ENCODE measurements around the gene ZBTB11. TPM values are rescaled to one million over a fixed set of nuclear protein-coding genes. Genes with fewer than 3 reads are reported as not detected.

ZBTB11 gene
- total and polyA plus RNA-seq, 2 of the 13 experiments (the other 11 are each of a cell fraction or from before 2014, with no cell fraction given): 5.9 to 18.1 TPM

DNA sequence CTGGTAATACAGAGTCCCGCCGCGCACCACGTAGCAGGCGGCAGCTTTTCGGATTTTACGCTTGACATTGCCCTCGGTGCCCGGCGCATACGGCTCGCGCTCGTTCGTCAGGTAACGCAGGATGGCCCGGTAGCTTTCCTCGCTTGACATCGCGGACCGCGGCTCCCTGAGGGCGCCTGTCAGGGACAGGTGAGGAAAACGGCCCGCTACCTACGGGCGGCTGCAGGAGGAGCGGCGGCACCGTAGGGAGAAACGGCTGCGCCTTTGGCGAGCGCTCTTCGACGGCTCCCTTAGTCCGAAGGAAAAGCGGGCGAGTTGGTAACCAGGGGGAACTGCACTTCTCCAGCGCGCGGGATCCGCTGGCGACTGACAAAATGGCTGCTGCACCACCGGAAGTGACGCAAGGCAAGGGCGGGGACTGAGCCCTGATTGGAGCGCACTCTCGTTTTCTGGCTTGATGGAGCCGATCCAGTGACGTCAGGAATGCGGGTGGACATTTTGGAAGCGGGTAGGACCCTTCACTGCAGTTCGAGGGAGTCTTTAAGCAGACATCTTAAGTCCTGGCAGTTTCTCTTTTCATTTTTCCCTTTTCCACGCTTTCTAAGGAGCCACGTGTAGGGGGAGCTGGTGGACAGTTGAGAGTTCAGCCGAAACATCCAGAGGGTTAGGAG is at the start of gene ZBTB11 (continued):
- TF ChIP-seq, protein P1, sequence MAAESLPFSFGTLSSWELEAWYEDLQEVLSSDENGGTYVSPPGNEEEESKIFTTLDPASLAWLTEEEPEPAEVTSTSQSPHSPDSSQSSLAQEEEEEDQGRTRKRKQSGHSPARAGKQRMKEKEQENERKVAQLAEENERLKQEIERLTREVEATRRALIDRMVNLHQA (CRISPR knock-in tag; IDR thresholded peaks at IDR 0.05): no peak
- TF ChIP-seq ZGPAT (CRISPR knock-in tag; IDR thresholded peaks at IDR 0.05) (peak; percentile 30; the same call in 1 of the 2 replicates), ZNF121 (CRISPR knock-in tag; IDR thresholded peaks at IDR 0.05) (no peak), ZXDC (CRISPR knock-in tag; IDR thresholded peaks at IDR 0.05) (no peak), ZBTB7A (CRISPR knock-in tag; IDR thresholded peaks at IDR 0.05) (no peak), ZKSCAN5 (CRISPR knock-in tag; IDR thresholded peaks at IDR 0.05) (no peak), RFX5 (IDR thresholded peaks at IDR 0.05; ENCODE audit: low read depth, low read length) (peak; percentile 74; the same call in 1 of the 2 replicates), HNRNPLL (IDR thresholded peaks at IDR 0.05; ENCODE audit: low read depth, low read length, poor library complexity, severe bottlenecking) (peak; percentile 32), ZSCAN9 (CRISPR knock-in tag; IDR thresholded peaks at IDR 0.05; ENCODE audit: borderline replicate concordance) (no peak), KLF12 (CRISPR knock-in tag; IDR thresholded peaks at IDR 0.05; ENCODE audit: borderline replicate concordance) (peak; percentile 82; the same call in 1 of the 2 replicates), FOSL1 (CRISPR knock-in tag; IDR thresholded peaks at IDR 0.05; ENCODE audit: borderline replicate concordance) (0 out of 2 replicates have a peak, but pooled peaks have one; percentile 5), TBX3 (IDR thresholded peaks at IDR 0.05; ENCODE audit: borderline replicate concordance) (no peak), RFX1 (IDR thresholded peaks at IDR 0.05) (no peak), TAF15 (IDR thresholded peaks at IDR 0.05; ENCODE audit: low read depth, low read length, poor library complexity, severe bottlenecking) (no peak), MYNN (CRISPR knock-in tag; IDR thresholded peaks at IDR 0.05; ENCODE audit: low read depth) (no peak; the same call in 1 of the 2 replicates), ZNF891 (CRISPR knock-in tag; IDR thresholded peaks at IDR 0.05) (peak; percentile 42; the same call in 1 of the 2 replicates), ZNF547 (CRISPR knock-in tag; IDR thresholded peaks at IDR 0.05) (peak; percentile 54; the same call in 1 of the 2 replicates)
- TF ChIP-seq, protein P2, sequence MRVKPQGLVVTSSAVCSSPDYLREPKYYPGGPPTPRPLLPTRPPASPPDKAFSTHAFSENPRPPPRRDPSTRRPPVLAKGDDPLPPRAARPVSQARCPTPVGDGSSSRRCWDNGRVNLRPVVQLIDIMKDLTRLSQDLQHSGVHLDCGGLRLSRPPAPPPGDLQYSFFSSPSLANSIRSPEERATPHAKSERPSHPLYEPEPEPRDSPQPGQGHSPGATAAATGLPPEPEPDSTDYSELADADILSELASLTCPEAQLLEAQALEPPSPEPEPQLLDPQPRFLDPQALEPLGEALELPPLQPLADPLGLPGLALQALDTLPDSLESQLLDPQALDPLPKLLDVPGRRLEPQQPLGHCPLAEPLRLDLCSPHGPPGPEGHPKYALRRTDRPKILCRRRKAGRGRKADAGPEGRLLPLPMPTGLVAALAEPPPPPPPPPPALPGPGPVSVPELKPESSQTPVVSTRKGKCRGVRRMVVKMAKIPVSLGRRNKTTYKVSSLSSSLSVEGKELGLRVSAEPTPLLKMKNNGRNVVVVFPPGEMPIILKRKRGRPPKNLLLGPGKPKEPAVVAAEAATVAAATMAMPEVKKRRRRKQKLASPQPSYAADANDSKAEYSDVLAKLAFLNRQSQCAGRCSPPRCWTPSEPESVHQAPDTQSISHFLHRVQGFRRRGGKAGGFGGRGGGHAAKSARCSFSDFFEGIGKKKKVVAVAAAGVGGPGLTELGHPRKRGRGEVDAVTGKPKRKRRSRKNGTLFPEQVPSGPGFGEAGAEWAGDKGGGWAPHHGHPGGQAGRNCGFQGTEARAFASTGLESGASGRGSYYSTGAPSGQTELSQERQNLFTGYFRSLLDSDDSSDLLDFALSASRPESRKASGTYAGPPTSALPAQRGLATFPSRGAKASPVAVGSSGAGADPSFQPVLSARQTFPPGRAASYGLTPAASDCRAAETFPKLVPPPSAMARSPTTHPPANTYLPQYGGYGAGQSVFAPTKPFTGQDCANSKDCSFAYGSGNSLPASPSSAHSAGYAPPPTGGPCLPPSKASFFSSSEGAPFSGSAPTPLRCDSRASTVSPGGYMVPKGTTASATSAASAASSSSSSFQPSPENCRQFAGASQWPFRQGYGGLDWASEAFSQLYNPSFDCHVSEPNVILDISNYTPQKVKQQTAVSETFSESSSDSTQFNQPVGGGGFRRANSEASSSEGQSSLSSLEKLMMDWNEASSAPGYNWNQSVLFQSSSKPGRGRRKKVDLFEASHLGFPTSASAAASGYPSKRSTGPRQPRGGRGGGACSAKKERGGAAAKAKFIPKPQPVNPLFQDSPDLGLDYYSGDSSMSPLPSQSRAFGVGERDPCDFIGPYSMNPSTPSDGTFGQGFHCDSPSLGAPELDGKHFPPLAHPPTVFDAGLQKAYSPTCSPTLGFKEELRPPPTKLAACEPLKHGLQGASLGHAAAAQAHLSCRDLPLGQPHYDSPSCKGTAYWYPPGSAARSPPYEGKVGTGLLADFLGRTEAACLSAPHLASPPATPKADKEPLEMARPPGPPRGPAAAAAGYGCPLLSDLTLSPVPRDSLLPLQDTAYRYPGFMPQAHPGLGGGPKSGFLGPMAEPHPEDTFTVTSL (CRISPR knock-in tag; IDR thresholded peaks at IDR 0.05; ENCODE audit: borderline replicate concordance): 0 out of 2 replicates have a peak, but pooled peaks have one; percentile 10

Measured in HepG2 (cell line).